ENCODE results near the gene BST2.

BST2 gene

GRCh38 chr19:17359905-17360800, 45.3 kb downstream of the BST2 start:
- Histone ChIP-seq H3K9me3 (ENCODE audit: low read length) (no peaks in the 10 kb centered on the region), H3K4me3 (ENCODE audit: low read length) (no peak overlapping the region), H3K4me1 (ENCODE audit: insufficient read depth, low read length) (no peaks in the 10 kb centered on the region), H2AFZ (ENCODE audit: low read depth, low read length) (no peak overlapping the region), H3K36me3 (ENCODE audit: insufficient read depth, low read length) (no peaks in the 10 kb centered on the region), H3K27me3 (ENCODE audit: insufficient read depth, low read length) (no peaks in the 10 kb centered on the region)

GRCh38 chr19:17358395-17358794, 47.0 kb downstream of the BST2 start:
- Histone ChIP-seq H3K4me1 (ENCODE audit: insufficient read depth, low read length) (no peaks in the 10 kb centered on the region), H2AFZ (ENCODE audit: low read depth, low read length) (no peak overlapping the region), H3K36me3 (ENCODE audit: insufficient read depth, low read length) (no peaks in the 10 kb centered on the region), H3K9me3 (ENCODE audit: low read length) (no peaks in the 10 kb centered on the region), H3K4me3 (ENCODE audit: low read length) (no peak overlapping the region), H3K27me3 (ENCODE audit: insufficient read depth, low read length) (no peaks in the 10 kb centered on the region)

- Histone ChIP-seq H3K4me1 (ENCODE audit: insufficient read depth, low read length) (no peaks in the 10 kb centered on the region), H3K9me3 (ENCODE audit: low read length) (no peaks in the 10 kb centered on the region), H3K36me3 (ENCODE audit: insufficient read depth, low read length) (no peaks in the 10 kb centered on the region), H3K4me3 (ENCODE audit: low read length) (no peak overlapping the region), H3K27me3 (ENCODE audit: insufficient read depth, low read length) (no peaks in the 10 kb centered on the region), H2AFZ (ENCODE audit: low read depth, low read length) (no peak overlapping the region)
Measured at GRCh38 chr19:17357724-17358123, 47.7 kb downstream of the BST2 start.

GRCh38 chr19:17357078-17357666, 48.3 kb downstream of the BST2 start:
- Histone ChIP-seq H3K4me1 (ENCODE audit: insufficient read depth, low read length) (no peaks in the 10 kb centered on the region), H3K36me3 (ENCODE audit: insufficient read depth, low read length) (no peaks in the 10 kb centered on the region), H3K27me3 (ENCODE audit: insufficient read depth, low read length) (no peaks in the 10 kb centered on the region), H3K4me3 (ENCODE audit: low read length) (no peak overlapping the region), H3K9me3 (ENCODE audit: low read length) (no peaks in the 10 kb centered on the region), H2AFZ (ENCODE audit: low read depth, low read length) (no peak overlapping the region)

GRCh38 chr19:17353386-17353785, 52.0 kb downstream of the BST2 start:
- Histone ChIP-seq H3K36me3 (ENCODE audit: insufficient read depth, low read length) (no peaks in the 10 kb centered on the region), H2AFZ (ENCODE audit: low read depth, low read length) (no peak overlapping the region), H3K4me1 (ENCODE audit: insufficient read depth, low read length) (no peaks in the 10 kb centered on the region), H3K4me3 (ENCODE audit: low read length) (no peak overlapping the region), H3K9me3 (ENCODE audit: low read length) (no peaks in the 10 kb centered on the region), H3K27me3 (ENCODE audit: insufficient read depth, low read length) (no peaks in the 10 kb centered on the region)

Measured in neuron (in vitro differentiated cells).